IPS-18a (cell line): Measurements from ENCODE around the gene GRIA1.

ENCODE experiments used
- H3K27ac ChIP-seq: one replicate; pipeline ENCODE4 v1.5.1; 2013; ENCODE audit warnings: low read length
- H3K27me3 ChIP-seq: one replicate; pipeline ENCODE4 v1.6.1; 2013; ENCODE audit warnings: mild to moderate bottlenecking, low read length; ENCODE audit not compliant: control insufficient read depth, insufficient read depth
- H3K36me3 ChIP-seq: one replicate; pipeline ENCODE4 v1.6.1; 2013; ENCODE audit warnings: low read depth, low read length; ENCODE audit not compliant: control insufficient read depth
- H3K4me1 ChIP-seq: one replicate; pipeline ENCODE4 v1.6.1; 2013; ENCODE audit warnings: low read depth, low read length; ENCODE audit not compliant: control insufficient read depth
- H3K4me3 ChIP-seq: one replicate; pipeline ENCODE4 v1.5.1; 2013; ENCODE audit warnings: low read length
- H3K9ac ChIP-seq: one replicate; pipeline ENCODE4 v1.6.1; 2013; ENCODE audit warnings: mild to moderate bottlenecking, low read length, moderate library complexity
- H3K9me3 ChIP-seq: one replicate; pipeline ENCODE4 v1.6.1; 2013; ENCODE audit warnings: low read depth, low read length; ENCODE audit not compliant: control insufficient read depth

The GRIA1 gene

GRCh38 chr5:153500178-153500577 is 9.7 kb downstream of the GRIA1 start:
- no peaks in the 10 kb centered on the region for H3K36me3 ChIP-seq
- no peaks in the 10 kb centered on the region for H3K4me1 ChIP-seq
- no peak overlapping the region for H3K9ac ChIP-seq
- no peaks in the 10 kb centered on the region for H3K27me3 ChIP-seq
- no peak overlapping the region for H3K4me3 ChIP-seq
- no peak overlapping the region for H3K27ac ChIP-seq
- no peaks in the 10 kb centered on the region for H3K9me3 ChIP-seq

GRCh38 chr5:153504726-153505125 is 14.3 kb downstream of the GRIA1 start:
- peaks cover 6% of the 10 kb centered on the region for H3K9me3 ChIP-seq
- H3K4me1 ChIP-seq, result peaks cover 10% of the 10 kb centered on the region
- no peak overlapping the region for H3K9ac ChIP-seq
- H3K4me3 ChIP-seq, result no peak overlapping the region
- H3K36me3 ChIP-seq, result no peaks in the 10 kb centered on the region
- no peak overlapping the region for H3K27ac ChIP-seq
- H3K27me3 ChIP-seq, result no peaks in the 10 kb centered on the region

GRCh38 chr5:153508700-153509099 is 18.2 kb downstream of the GRIA1 start:
- Histone ChIP-seq H3K4me1 (peaks cover 10% of the 10 kb centered on the region), H3K27me3 (no peaks in the 10 kb centered on the region), H3K27ac (no peak overlapping the region), H3K4me3 (no peak overlapping the region), H3K9me3 (peaks cover 6% of the 10 kb centered on the region), H3K9ac (no peak overlapping the region), H3K36me3 (no peaks in the 10 kb centered on the region)

GRCh38 chr5:153511622-153512021 is 21.2 kb downstream of the GRIA1 start:
- H3K9ac ChIP-seq, result no peak overlapping the region
- H3K4me3 ChIP-seq, result no peak overlapping the region
- no peaks in the 10 kb centered on the region for H3K27me3 ChIP-seq
- H3K4me1 ChIP-seq, result peaks cover 16% of the 10 kb centered on the region
- no peak overlapping the region for H3K27ac ChIP-seq
- H3K9me3 ChIP-seq, result peaks cover 6% of the 10 kb centered on the region
- H3K36me3 ChIP-seq, result no peaks in the 10 kb centered on the region

- Histone ChIP-seq H3K27ac (no peak overlapping the region), H3K27me3 (no peaks in the 10 kb centered on the region), H3K4me3 (no peak overlapping the region), H3K4me1 (peaks cover 28% of the 10 kb centered on the region), H3K36me3 (no peaks in the 10 kb centered on the region), H3K9ac (no peak overlapping the region), H3K9me3 (peaks cover 6% of the 10 kb centered on the region)
Measured at GRCh38 chr5:153513156-153513555, 22.7 kb downstream of the GRIA1 start.

GRCh38 chr5:153515301-153515700 is 24.8 kb downstream of the GRIA1 start:
- Histone ChIP-seq H3K9ac (no peak overlapping the region), H3K9me3 (no peaks in the 10 kb centered on the region), H3K27me3 (no peaks in the 10 kb centered on the region), H3K36me3 (no peaks in the 10 kb centered on the region), H3K4me1 (peaks cover 25% of the 10 kb centered on the region), H3K4me3 (no peak overlapping the region), H3K27ac (no peak overlapping the region)

- H3K27me3 ChIP-seq, result no peaks in the 10 kb centered on the region
- H3K27ac ChIP-seq, result peak overlapping the region; percentile 67
- H3K9me3 ChIP-seq, result no peaks in the 10 kb centered on the region
- H3K4me1 ChIP-seq, result peaks cover 35% of the 10 kb centered on the region
- H3K36me3 ChIP-seq, result no peaks in the 10 kb centered on the region
- peak overlapping the region; percentile 29 for H3K9ac ChIP-seq
- peak overlapping the region; percentile 12 for H3K4me3 ChIP-seq
Measured at GRCh38 chr5:153516504-153517240, 26.2 kb downstream of the GRIA1 start.

- Histone ChIP-seq H3K9me3 (no peaks in the 10 kb centered on the region), H3K36me3 (no peaks in the 10 kb centered on the region), H3K4me3 (peak overlapping the region; percentile 12), H3K4me1 (peaks cover 35% of the 10 kb centered on the region), H3K27me3 (no peaks in the 10 kb centered on the region), H3K9ac (peak overlapping the region; percentile 29), H3K27ac (peak overlapping the region; percentile 67)
Measured at GRCh38 chr5:153517241-153517611, 26.8 kb downstream of the GRIA1 start.

- H3K4me3 ChIP-seq, result no peak overlapping the region
- no peaks in the 10 kb centered on the region for H3K36me3 ChIP-seq
- no peak overlapping the region for H3K9ac ChIP-seq
- peaks cover 38% of the 10 kb centered on the region for H3K4me1 ChIP-seq
- H3K9me3 ChIP-seq, result no peaks in the 10 kb centered on the region
- H3K27me3 ChIP-seq, result no peaks in the 10 kb centered on the region
- H3K27ac ChIP-seq, result no peak overlapping the region
Measured at GRCh38 chr5:153520137-153520536, 29.7 kb downstream of the GRIA1 start.

- Histone ChIP-seq H3K36me3 (no peaks in the 10 kb centered on the region), H3K27ac (no peak overlapping the region), H3K27me3 (no peaks in the 10 kb centered on the region), H3K4me1 (peaks cover 38% of the 10 kb centered on the region), H3K4me3 (no peak overlapping the region), H3K9me3 (no peaks in the 10 kb centered on the region), H3K9ac (no peak overlapping the region)
Measured at GRCh38 chr5:153520952-153521351, 30.5 kb downstream of the GRIA1 start.

- Histone ChIP-seq H3K36me3 (no peaks in the 10 kb centered on the region), H3K4me1 (peaks cover 20% of the 10 kb centered on the region), H3K9ac (no peak overlapping the region), H3K4me3 (no peak overlapping the region), H3K27me3 (no peaks in the 10 kb centered on the region), H3K9me3 (no peaks in the 10 kb centered on the region), H3K27ac (no peak overlapping the region)
Measured at GRCh38 chr5:153523211-153523610, 32.7 kb downstream of the GRIA1 start.

GRCh38 chr5:153523831-153524230 is 33.4 kb downstream of the GRIA1 start:
- Histone ChIP-seq H3K4me3 (no peak overlapping the region), H3K27ac (no peak overlapping the region), H3K4me1 (peaks cover 20% of the 10 kb centered on the region), H3K36me3 (no peaks in the 10 kb centered on the region), H3K9ac (no peak overlapping the region), H3K9me3 (no peaks in the 10 kb centered on the region), H3K27me3 (no peaks in the 10 kb centered on the region)
